DOHH2 (cell line): ENCODE data around the gene TES.

ENCODE experiments used
- H3F3A ChIP-seq: fragments of 200-600 bp; sonication (generic), shearing (Covaris generic); 2 replicates; pipeline ENCODE4 v1.6.0; 2016; ENCODE audit warnings: antibody characterized with exemption, mild to moderate bottlenecking; ENCODE audit not compliant: control insufficient read depth, insufficient read depth
- H3K27ac ChIP-seq: fragments of 200-600 bp; sonication (generic); 2 replicates; pipeline ENCODE4 v1.5.1; 2014; ENCODE audit warnings: low read depth, mild to moderate bottlenecking, low read length, moderate library complexity
- H3K27me3 ChIP-seq: fragments of 200-600 bp; sonication (generic); 2 replicates; pipeline ENCODE4 v1.6.1; 2014; ENCODE audit warnings: mild to moderate bottlenecking, low read length, mixed read lengths; ENCODE audit not compliant: control insufficient read depth
- H3K36me3 ChIP-seq: fragments of 200-600 bp; sonication (generic); 2 replicates; pipeline ENCODE4 v1.6.1; 2014; ENCODE audit warnings: mild to moderate bottlenecking, low read length, moderate library complexity, mixed read lengths; ENCODE audit not compliant: control insufficient read depth
- H3K4me1 ChIP-seq: fragments of 200-600 bp; sonication (generic); 2 replicates; pipeline ENCODE4 v1.6.1; 2014; ENCODE audit warnings: mild to moderate bottlenecking, low read length, mixed read lengths; ENCODE audit not compliant: control insufficient read depth
- H3K4me2 ChIP-seq: fragments of 200-600 bp; sonication (generic); 2 replicates; pipeline ENCODE4 v1.6.0; 2014; ENCODE audit warnings: mild to moderate bottlenecking, low read length, moderate library complexity
- H3K4me3 ChIP-seq: fragments of 200-600 bp; sonication (generic); 2 replicates; pipeline ENCODE4 v1.5.1; 2014; ENCODE audit warnings: mild to moderate bottlenecking, low read length, mixed read lengths
- H3K79me2 ChIP-seq: fragments of 200-600 bp; sonication (generic); 2 replicates; pipeline ENCODE4 v1.6.1; 2014; ENCODE audit warnings: mild to moderate bottlenecking, low read length, mixed read lengths; ENCODE audit not compliant: control insufficient read depth
- H3K9me2 ChIP-seq: fragments of 200-600 bp; sonication (generic); replicated peaks from 2 replicates; pipeline ENCODE4 v1.6.1; 2014; ENCODE audit warnings: mild to moderate bottlenecking, low read length, mixed read lengths; ENCODE audit not compliant: control insufficient read depth
- H3K9me3 ChIP-seq: fragments of 200-600 bp; sonication (generic); 2 replicates; pipeline ENCODE4 v1.6.1; 2014; ENCODE audit warnings: antibody characterized with exemption, low read length, mixed read lengths; ENCODE audit not compliant: control insufficient read depth, insufficient read depth
- H4K20me1 ChIP-seq: fragments of 200-600 bp; sonication (generic); 2 replicates; pipeline ENCODE4 v1.6.0; 2014; ENCODE audit warnings: low read depth, mild to moderate bottlenecking, antibody characterized with exemption, low read length, moderate library complexity; ENCODE audit not compliant: control insufficient read depth, insufficient read depth
- CTCF ChIP-seq: fragments of 200-600 bp; sonication (generic); IDR thresholded peaks from one replicate; pipeline ENCODE4 v1.5.1; 2014; ENCODE audit warnings: antibody characterized with exemption, mild to moderate bottlenecking, low read depth, low read length; ENCODE audit not compliant: poor library complexity, severe bottlenecking
- EZH2phosphoT487 ChIP-seq: fragments of 200-600 bp; sonication (generic); IDR thresholded peaks from 2 replicates; pipeline ENCODE4 v1.6.1; 2017; ENCODE audit warnings: borderline replicate concordance, mild to moderate bottlenecking, antibody characterized with exemption, low read length, moderate library complexity, mixed read lengths

The TES gene

DNA sequence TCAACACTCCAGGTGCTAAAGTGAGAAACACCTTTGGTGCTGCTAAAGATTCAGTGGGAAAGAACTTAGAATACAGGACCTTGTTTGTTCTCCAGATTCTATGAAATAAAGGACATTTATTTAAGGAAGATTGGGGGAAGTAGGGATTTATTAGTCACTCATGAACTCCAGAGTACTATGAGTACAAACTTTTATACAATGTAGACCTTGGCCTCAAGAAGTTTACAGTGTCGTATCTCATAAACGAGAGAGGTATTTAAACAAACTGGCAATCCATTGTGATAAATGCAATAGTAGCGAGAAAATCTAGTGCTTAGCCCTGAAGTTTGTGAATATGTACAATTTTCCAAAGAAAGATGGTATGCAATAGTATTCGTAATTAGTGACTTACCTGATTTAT lies 59.1 kb downstream of the TES start:
- no peak overlapping the region for H3K27ac ChIP-seq
- H3K4me2 ChIP-seq, result no peak overlapping the region

GRCh38 chr7:116271161-116271913 lies 61.0 kb downstream of the TES start:
- no peaks in the 10 kb centered on the region for H3K9me2 ChIP-seq
- H3K79me2 ChIP-seq, result no peaks in the 10 kb centered on the region
- no peaks in the 10 kb centered on the region for H3F3A ChIP-seq
- H3K4me3 ChIP-seq, result no peak overlapping the region
- peaks cover 10% of the 10 kb centered on the region; the same call in 1 of the 2 replicates for H3K27me3 ChIP-seq
- H3K36me3 ChIP-seq, result no peaks in the 10 kb centered on the region
- no peaks in the 10 kb centered on the region for H3K9me3 ChIP-seq
- H3K4me2 ChIP-seq, result no peak overlapping the region
- H3K4me1 ChIP-seq, result no peaks in the 10 kb centered on the region
- no peaks in the 10 kb centered on the region for H4K20me1 ChIP-seq
- no peak overlapping the region for H3K27ac ChIP-seq
- TF ChIP-seq EZH2phosphoT487 (no peak), CTCF (no peak)

More for the DNA sequence above, 59.1 kb downstream of the TES start:
- no peaks in the 10 kb centered on the region for H3K36me3 ChIP-seq
- no peaks in the 10 kb centered on the region for H3F3A ChIP-seq
- H4K20me1 ChIP-seq, result no peaks in the 10 kb centered on the region
- peaks cover 23% of the 10 kb centered on the region; the same call in 1 of the 2 replicates for H3K27me3 ChIP-seq
- H3K4me1 ChIP-seq, result no peaks in the 10 kb centered on the region
- no peaks in the 10 kb centered on the region for H3K79me2 ChIP-seq
- H3K4me3 ChIP-seq, result no peak overlapping the region
- no peaks in the 10 kb centered on the region for H3K9me3 ChIP-seq
- TF ChIP-seq EZH2phosphoT487 (no peak), CTCF (no peak)
- H3K9me2 ChIP-seq, result no peaks in the 10 kb centered on the region

DNA sequence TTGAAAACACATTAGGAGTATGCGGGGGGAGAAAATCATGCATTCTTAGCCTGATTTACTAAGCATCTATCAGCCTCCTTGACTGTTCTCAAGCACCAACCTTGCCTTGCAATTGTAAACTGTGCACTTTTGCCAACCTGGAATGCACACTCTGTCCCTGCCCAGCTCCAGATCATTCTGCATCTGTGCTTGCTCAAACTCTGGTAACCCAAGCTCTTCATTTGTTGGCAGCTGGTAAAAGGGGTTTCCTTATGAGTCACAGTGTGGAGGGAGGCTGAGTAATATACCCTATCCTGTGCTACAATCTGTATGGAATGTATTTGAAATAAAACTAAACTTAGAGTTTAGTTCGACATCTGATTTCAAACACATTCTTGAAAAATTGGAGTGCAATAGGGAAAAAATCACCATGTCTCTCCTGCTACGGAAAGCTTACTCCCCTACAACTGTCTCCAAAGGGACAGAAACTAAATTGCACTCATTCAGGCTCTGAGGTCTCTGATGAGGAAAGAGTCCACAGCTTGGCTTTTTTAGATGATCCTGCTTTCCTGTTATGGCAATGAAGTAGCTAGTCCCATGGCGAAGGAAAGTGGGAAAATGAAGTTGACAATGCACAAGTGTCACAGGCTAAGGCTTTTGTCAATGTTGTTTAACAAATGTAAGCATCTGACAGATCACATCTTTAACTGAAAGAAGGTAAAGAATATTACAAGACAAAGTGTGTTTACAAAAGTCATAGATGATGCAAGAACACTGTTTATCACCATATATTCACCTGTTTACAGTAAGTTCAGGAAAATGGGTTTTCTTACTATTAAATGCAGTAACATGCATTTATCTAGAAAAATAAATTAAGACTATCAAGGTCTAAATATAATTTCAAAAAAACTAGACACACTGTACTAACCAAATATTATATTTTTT lies 61.9 kb downstream of the TES start:
- no peak overlapping the region for H3K27ac ChIP-seq
- no peak overlapping the region for H3K4me2 ChIP-seq
- no peaks in the 10 kb centered on the region for H3K36me3 ChIP-seq
- H3K9me3 ChIP-seq, result no peaks in the 10 kb centered on the region
- TF ChIP-seq EZH2phosphoT487 (no peak), CTCF (no peak)
- H3K9me2 ChIP-seq, result no peaks in the 10 kb centered on the region
- H4K20me1 ChIP-seq, result no peaks in the 10 kb centered on the region
- no peaks in the 10 kb centered on the region for H3F3A ChIP-seq
- no peak overlapping the region for H3K4me3 ChIP-seq
- H3K79me2 ChIP-seq, result no peaks in the 10 kb centered on the region
- H3K4me1 ChIP-seq, result no peaks in the 10 kb centered on the region
- 0 out of 2 replicates have a peak, but pooled peaks cover 9% of the 10 kb centered on the region for H3K27me3 ChIP-seq
